Ishikawa (cell line): ENCODE measurements around the gene SMYD3.

Experiments
- CEBPB ChIP-seq: IDR thresholded peaks from 2 replicates; pipeline ENCODE4 v1.6.1; 2012
- CREB1 ChIP-seq: IDR thresholded peaks from 2 replicates; pipeline ENCODE4 v1.6.1; 2012; ENCODE audit warnings: low read depth
- EGR1 ChIP-seq: IDR thresholded peaks from 2 replicates; pipeline ENCODE4 v1.6.1; 2012
- EP300 ChIP-seq: IDR thresholded peaks from 2 replicates; pipeline ENCODE4 v1.6.1; 2012; ENCODE audit warnings: borderline replicate concordance
- FOXM1 ChIP-seq: IDR thresholded peaks from 2 replicates; pipeline ENCODE4 v1.6.1; 2012; ENCODE audit warnings: low read depth, borderline replicate concordance
- MAX ChIP-seq: IDR thresholded peaks from 2 replicates; pipeline ENCODE4 v1.6.1; 2012
- NFIC ChIP-seq: IDR thresholded peaks from 2 replicates; pipeline ENCODE4 v1.6.1; 2012
- RAD21 ChIP-seq: IDR thresholded peaks from 2 replicates; pipeline ENCODE4 v1.6.1; 2012; ENCODE audit warnings: low read depth
- REST ChIP-seq: IDR thresholded peaks from 2 replicates; pipeline ENCODE4 v1.6.1; 2012; ENCODE audit warnings: low read depth, mild to moderate bottlenecking
- TAF1 ChIP-seq: IDR thresholded peaks from 2 replicates; pipeline ENCODE4 v1.6.1; 2012; ENCODE audit warnings: low read depth, mild to moderate bottlenecking
- TCF12 ChIP-seq: IDR thresholded peaks from 2 replicates; pipeline ENCODE4 v1.6.1; 2012; ENCODE audit warnings: low read depth
- TEAD4 ChIP-seq: IDR thresholded peaks from 2 replicates; pipeline ENCODE4 v1.6.1; 2012
- USF1 ChIP-seq: IDR thresholded peaks from 2 replicates; pipeline ENCODE4 v1.6.1; 2012
- YY1 ChIP-seq: IDR thresholded peaks from 2 replicates; pipeline ENCODE4 v1.6.1; 2012; ENCODE audit warnings: low read depth
- ZBTB7A ChIP-seq: IDR thresholded peaks from 2 replicates; pipeline ENCODE4 v1.6.1; 2012; ENCODE audit warnings: low read depth

Gene SMYD3

GRCh38 chr1:245804696-245805095 is 702.4 kb downstream of the SMYD3 start:
- TF ChIP-seq RAD21 (no peak), ZBTB7A (no peak)

- no peak for TF ChIP-seq MAX
- TF ChIP-seq NFIC: no peak
- no peak for TF ChIP-seq CREB1
- no peak for TF ChIP-seq TCF12
- TF ChIP-seq FOXM1: no peak
- TF ChIP-seq TEAD4: no peak
- no peak for TF ChIP-seq REST
- TF ChIP-seq TAF1: no peak
- no peak for TF ChIP-seq EGR1
- no peak for TF ChIP-seq USF1
- no peak for TF ChIP-seq ZBTB7A
- TF ChIP-seq RAD21: no peak
- TF ChIP-seq CEBPB: no peak
- TF ChIP-seq YY1: no peak
- no peak for TF ChIP-seq EP300
Observed at GRCh38 chr1:245803666-245804037, 703.4 kb downstream of the SMYD3 start.

- no peak for TF ChIP-seq RAD21
- TF ChIP-seq MAX: no peak
- no peak for TF ChIP-seq TEAD4
- no peak for TF ChIP-seq CEBPB
- TF ChIP-seq ZBTB7A: no peak
- TF ChIP-seq USF1: no peak
- no peak for TF ChIP-seq EP300
- no peak for TF ChIP-seq TCF12
- no peak for TF ChIP-seq REST
- no peak for TF ChIP-seq EGR1
- no peak for TF ChIP-seq YY1
- no peak for TF ChIP-seq CREB1
- no peak for TF ChIP-seq NFIC
- no peak for TF ChIP-seq TAF1
- TF ChIP-seq FOXM1: no peak
Observed at GRCh38 chr1:245802941-245803665, 704.0 kb downstream of the SMYD3 start.

- TF ChIP-seq TEAD4 (no peak), FOXM1 (no peak), MAX (no peak), CREB1 (no peak), NFIC (no peak), RAD21 (no peak), EP300 (no peak), REST (no peak), TCF12 (no peak), USF1 (no peak), TAF1 (no peak)
Observed at GRCh38 chr1:245800901-245801605, 706.0 kb downstream of the SMYD3 start.
